Hematopoietic multipotent progenitor cell treated with erythropoietin and hydrocortisone succinate and interleukin-3 and kit ligand, for 8 days (in vitro differentiated cells): ENCODE data around the gene APC.
"Not testable (repeated sequence)": the region's sequence is repeated elsewhere in the genome, so short reads cannot be mapped to it uniquely, and the experiment has no call there.

Experiments
- DNase-seq: peaks from one replicate; pipeline ENCODE4 v3.0.0-alpha.2; 2015

Gene APC

GRCh38 chr5:112861638-112861985 lies 123.9 kb downstream of the APC start:
- DNase-seq: no peak

- DNase-seq: no peak
Measured at GRCh38 chr5:112862085-112862484, 124.4 kb downstream of the APC start.

- no peak for DNase-seq
Measured at GRCh38 chr5:112863549-112863948, 125.9 kb downstream of the APC start.

GRCh38 chr5:112865128-112865527 lies 127.4 kb downstream of the APC start:
- no peak for DNase-seq

GRCh38 chr5:112866739-112867138 lies 129.1 kb downstream of the APC start:
- no peak for DNase-seq

GRCh38 chr5:112867411-112867810 lies 129.7 kb downstream of the APC start:
- DNase-seq: no peak

- DNase-seq: no peak
Measured at GRCh38 chr5:112869948-112870347, 132.3 kb downstream of the APC start.

- no peak for DNase-seq
Measured at GRCh38 chr5:112870966-112871365, 133.3 kb downstream of the APC start.

- no peak for DNase-seq
Measured at GRCh38 chr5:112876362-112876761, 138.7 kb downstream of the APC start.

- DNase-seq: no peak
Measured at GRCh38 chr5:112878101-112878500, 140.4 kb downstream of the APC start.

- peak; percentile 47 for DNase-seq
Measured at GRCh38 chr5:112878760-112879159, 141.1 kb downstream of the APC start.

- no peak for DNase-seq
Measured at GRCh38 chr5:112880219-112880964, 142.7 kb downstream of the APC start.

GRCh38 chr5:112883192-112883591 lies 145.5 kb downstream of the APC start:
- DNase-seq: no peak

GRCh38 chr5:112885001-112885400 lies 147.3 kb downstream of the APC start:
- DNase-seq: no peak

- no peak for DNase-seq
Measured at GRCh38 chr5:112886975-112887374, 149.3 kb downstream of the APC start.

- DNase-seq: not testable (repeated sequence)
Measured at GRCh38 chr5:112892066-112892465, 154.4 kb downstream of the APC start.

- DNase-seq: no peak
Measured at GRCh38 chr5:112892776-112893175, 155.1 kb downstream of the APC start.

GRCh38 chr5:112895682-112896081 lies 158.0 kb downstream of the APC start:
- DNase-seq: no peak
